ENCODE measurements around the gene ABHD17B.
A peak's percentile ranks its signal among the peaks of the same experiment; 100 is the strongest.
"Not testable (repeated sequence)": the region's sequence is repeated elsewhere in the genome, so short reads cannot be mapped to it uniquely, and the experiment has no call there.

The ABHD17B gene

GRCh38 chr9:71911061-71911907 is at the start of gene ABHD17B, which contains the start of gene C9orf85:
ABHD17B (minus strand) TSS chr9:71911193; CDS start chr9:71875080, 36,113 bp downstream.
C9orf85 (plus strand) TSS chr9:71911639; CDS start chr9:71911735, 96 bp downstream.
- peak; percentile 99 for DNase-seq (ENCODE audit: low spot score)

DNA sequence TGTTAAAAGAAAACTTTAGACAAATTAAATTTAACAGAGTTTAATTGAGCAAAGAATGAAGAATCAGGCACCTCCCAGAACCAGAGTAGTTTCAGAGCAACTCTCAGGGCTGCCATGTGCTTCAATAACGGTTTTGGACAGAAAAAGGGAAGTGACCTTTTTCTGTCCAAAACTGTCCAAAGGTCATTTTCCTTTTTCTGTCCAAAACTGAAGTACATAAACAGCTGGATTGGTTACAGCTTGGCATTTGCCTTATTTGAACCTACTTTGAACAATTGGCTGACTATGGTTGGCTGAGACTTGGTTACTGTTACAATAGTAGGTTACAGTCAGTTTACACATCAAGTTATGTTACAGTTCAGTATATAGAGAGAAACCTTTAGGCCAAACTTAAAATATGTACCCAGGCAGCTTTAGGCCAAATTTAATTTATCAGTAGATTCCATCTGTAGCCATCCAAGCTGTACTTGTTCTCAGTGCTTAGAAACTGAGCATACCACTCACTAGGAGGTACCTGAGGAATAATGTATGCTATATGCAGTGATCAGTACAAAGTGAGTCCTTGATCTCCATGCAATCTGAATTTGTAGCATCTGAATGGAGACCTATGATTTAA is 44.4 kb upstream of the ABHD17B start:
- DNase-seq (ENCODE audit: low spot score): no peak

GRCh38 chr9:71954652-71955051 is 43.7 kb upstream of the ABHD17B start:
- not testable (repeated sequence) for DNase-seq (ENCODE audit: low spot score)

- DNase-seq (ENCODE audit: low spot score): no peak
Observed at GRCh38 chr9:71944754-71945375, 33.9 kb upstream of the ABHD17B start.

DNA sequence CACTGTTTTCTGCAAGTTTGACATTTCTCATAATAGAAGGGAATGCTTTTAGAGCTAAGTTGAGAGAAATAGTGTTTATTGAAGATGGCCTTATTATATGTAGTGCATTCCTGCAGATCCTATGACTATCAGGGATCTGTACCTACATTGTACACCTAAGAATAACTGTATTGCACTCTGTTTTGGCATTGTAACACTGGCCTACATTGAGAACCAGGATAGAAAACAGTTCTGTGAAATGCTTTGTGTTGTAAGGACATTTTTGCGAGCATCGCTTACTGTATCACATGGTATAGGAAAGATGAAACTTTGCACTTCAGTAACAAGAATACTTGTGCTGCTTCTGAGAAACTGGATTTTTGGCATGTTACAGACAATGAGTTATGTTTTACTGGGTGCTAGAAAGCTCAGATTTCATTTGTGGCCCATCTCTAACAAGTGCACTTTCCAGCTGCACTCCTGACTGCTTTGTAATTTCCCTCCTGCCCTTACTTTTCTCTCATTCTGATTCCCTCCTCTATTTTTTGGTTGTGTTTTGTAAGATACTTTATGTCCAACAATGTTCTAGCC is 31.1 kb upstream of the ABHD17B start:
- no peak for DNase-seq (ENCODE audit: low spot score)

DNA sequence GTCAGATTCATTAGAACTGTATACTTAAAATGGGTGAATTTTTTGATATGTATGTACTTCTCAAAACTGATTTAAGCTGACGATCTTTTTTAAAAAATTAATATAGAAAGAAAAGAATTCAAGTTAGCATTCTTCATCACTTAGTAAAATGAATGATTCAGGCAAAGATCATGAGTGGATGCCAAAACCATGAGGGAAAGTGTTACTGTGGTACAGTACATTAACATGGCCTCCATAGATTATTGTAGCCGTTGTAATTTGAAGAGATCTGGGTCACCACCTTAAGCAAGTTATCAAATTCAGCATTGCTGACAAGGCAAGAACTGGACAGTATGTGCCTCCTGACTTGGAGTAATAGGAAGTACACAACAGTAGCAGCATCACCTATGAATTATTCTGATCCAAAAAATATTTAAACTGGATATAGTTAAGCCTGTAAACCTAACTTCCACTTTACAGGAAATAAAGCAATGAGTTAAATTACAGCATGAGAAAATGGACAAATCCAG is 30.1 kb upstream of the ABHD17B start:
- no peak for DNase-seq (ENCODE audit: low spot score)

GRCh38 chr9:71937898-71938297 is 26.9 kb upstream of the ABHD17B start:
- no peak for DNase-seq (ENCODE audit: low spot score)

- no peak for DNase-seq (ENCODE audit: low spot score)
Observed at GRCh38 chr9:71937070-71937625, 26.2 kb upstream of the ABHD17B start.

- no peak for DNase-seq (ENCODE audit: low spot score)
Observed at GRCh38 chr9:71936066-71936465, 25.1 kb upstream of the ABHD17B start.

GRCh38 chr9:71931166-71931565 is 20.2 kb upstream of the ABHD17B start:
- no peak for DNase-seq (ENCODE audit: low spot score)

GRCh38 chr9:71929791-71930440 is 18.9 kb upstream of the ABHD17B start:
- no peak for DNase-seq (ENCODE audit: low spot score)

GRCh38 chr9:71929223-71929622 is 18.2 kb upstream of the ABHD17B start:
- DNase-seq (ENCODE audit: low spot score): no peak

GRCh38 chr9:71928806-71929205 is 17.8 kb upstream of the ABHD17B start:
- DNase-seq (ENCODE audit: low spot score): no peak

DNA sequence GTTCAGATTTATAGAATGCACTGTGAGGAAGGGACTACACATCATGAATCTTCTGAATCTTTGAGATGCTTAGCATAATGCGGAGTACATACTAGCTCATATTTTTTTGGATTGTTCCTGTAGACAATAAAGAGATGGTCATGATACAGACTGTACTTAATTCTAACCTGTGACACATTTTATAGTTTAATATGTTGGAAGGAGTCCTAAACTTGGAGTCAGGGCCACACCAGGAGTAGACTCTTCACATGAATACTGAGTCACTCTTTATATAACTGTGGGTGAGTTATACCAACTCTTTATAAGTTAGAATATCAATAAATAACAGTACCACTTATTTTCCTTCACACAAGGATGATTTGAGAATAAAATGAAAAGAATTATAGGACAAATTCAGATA is 17.4 kb upstream of the ABHD17B start:
- no peak for DNase-seq (ENCODE audit: low spot score)

DNA sequence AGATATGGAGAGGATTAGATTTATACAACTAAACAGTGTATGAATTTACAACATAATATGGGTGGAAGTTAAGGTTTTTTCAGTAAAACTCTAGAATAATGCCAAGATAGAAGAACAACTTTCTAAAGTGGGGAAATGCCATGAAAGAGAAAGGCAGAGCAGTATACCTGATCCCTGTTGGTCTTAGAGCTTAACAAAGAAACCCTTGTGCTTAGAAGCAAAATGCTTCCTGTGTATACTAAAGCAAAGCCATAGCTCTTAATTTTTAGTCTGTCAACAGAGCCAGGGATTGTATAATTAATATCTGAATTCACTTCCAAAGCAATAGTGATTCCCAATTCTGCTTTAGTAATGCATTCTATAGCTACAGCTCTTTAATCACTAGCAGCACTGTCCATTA is 14.8 kb upstream of the ABHD17B start:
- DNase-seq (ENCODE audit: low spot score): no peak

DNA sequence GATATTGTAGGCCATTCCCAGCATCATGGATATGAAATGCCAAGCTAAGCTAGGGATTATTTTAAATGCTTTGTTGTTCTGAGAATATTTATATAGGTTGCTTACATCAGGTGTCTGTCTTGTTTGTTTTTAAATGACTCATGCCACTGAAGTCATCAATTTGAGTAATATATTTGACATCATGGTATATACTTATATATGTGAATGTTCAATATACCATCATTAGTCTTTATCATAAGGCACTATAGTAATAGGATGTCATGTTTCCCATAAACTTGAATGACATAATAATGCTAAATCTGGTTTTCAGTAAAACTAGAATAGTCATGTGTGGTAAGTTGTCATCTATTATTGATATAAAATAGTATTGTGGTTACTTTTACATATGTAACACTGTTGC is 13.6 kb upstream of the ABHD17B start:
- DNase-seq (ENCODE audit: low spot score): no peak

DNA sequence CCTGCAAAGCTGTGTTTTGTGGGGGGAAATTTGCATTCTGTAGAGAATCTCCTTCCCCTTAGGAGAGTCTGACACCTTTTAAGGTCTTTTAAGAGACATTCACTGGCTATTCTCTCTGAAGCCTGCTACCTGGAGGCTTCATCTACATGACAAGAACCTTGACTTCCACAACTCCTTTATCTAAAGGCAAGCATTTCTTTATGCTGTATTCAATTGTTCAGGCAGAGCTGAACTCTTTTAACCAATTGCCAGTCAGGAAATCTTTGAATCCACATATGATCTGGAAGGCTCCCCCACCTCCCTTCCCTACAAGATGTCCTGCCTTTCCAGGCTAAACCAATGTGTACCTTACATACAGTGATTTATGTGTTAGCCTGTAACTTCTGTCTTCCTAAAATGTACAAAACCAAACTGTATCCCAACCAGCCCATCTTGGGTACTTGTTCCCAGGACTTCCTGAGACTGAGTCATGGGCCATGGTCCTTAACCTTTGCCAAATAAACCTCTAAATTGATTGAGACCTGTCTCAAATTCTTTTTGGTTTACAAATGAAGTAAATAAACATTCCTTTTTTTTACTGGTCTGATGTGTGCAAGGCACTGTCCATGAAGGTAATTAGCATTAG is 10.3 kb upstream of the ABHD17B start:
- DNase-seq (ENCODE audit: low spot score): no peak

GRCh38 chr9:71920456-71921189 is 9.6 kb upstream of the ABHD17B start:
- DNase-seq (ENCODE audit: low spot score): no peak

DNA sequence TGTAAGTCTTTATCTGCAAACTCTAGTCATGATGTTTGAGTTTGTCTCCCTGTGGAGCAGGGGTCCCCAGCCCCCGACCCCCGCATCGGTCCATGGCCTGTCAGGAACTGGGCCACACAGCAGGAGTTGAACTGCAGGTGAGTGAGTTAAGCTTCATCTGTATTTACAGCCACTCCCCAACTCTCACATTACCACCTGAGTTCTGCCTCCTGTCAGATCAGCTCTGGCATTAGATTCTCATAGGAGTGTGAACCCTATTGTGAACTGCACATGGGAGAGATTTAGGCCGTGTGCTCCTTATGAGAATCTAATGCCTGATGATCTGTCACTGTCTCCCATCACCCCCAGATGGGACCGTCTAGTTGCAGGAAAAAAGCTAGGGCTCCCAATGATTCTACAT is 7.4 kb upstream of the ABHD17B start:
- no peak for DNase-seq (ENCODE audit: low spot score)

DNA sequence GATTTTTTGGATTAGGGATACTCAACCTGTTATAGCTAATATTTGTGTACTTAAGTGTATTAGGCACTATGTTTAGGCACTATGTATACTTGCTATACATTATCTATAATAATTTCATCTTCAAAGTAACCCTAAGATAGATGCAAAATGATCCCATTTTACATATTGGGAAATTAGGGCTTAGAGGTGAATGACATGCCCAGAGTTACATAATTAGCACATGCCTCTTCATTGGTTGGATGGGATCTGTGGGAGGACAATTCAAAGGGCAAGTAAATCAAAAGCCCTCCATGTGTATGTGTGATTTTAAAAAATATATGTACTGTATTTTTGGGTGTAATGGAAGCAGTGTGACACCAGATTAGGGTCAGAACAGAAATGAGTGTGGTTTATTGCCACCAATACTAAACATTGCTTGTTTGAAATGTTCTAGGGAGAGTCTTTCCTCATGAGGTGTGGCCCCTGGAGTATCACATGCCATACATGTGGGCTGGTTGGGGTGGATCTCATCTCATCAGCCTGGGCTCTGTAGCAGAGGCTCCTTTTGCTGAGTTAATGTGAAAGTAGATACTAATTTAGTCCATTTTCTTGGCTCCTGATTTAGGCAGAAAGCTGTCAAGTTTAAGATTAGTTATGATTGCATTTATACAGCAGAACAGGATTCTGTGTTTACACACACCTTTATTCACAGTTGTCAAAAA is 6.0 kb upstream of the ABHD17B start:
- DNase-seq (ENCODE audit: low spot score): no peak

All from ecto neural progenitor cell (in vitro differentiated cells).